NCI-H1694 (cell line): ENCODE data around the gene C4orf17.
A peak's percentile ranks its signal among the peaks of the same experiment; 100 is the strongest.

Source experiments
- DNase-seq: peaks from one replicate; lab custom pipeline; 2025; lab: John Stamatoyannopoulos, UW

The C4orf17 gene

GRCh38 chr4:99536848-99537247 is 26.0 kb downstream of the C4orf17 start:
- no peak for DNase-seq

GRCh38 chr4:99537674-99538073 is 26.9 kb downstream of the C4orf17 start:
- no peak for DNase-seq

GRCh38 chr4:99540277-99540939 is 29.6 kb downstream of the C4orf17 start:
- DNase-seq = no peak

- no peak for DNase-seq
Observed at GRCh38 chr4:99552872-99553271, 42.1 kb downstream of the C4orf17 start.

- peak; percentile 91 for DNase-seq
Observed at GRCh38 chr4:99563310-99564186, 52.7 kb downstream of the C4orf17 start, which contains the start of gene TRMT10A. TRMT10A (minus strand) TSS chr4:99564039; CDS start chr4:99559338, 4,701 bp downstream.

GRCh38 chr4:99564921-99565320 is 54.1 kb downstream of the C4orf17 start:
- no peak for DNase-seq

GRCh38 chr4:99571883-99572282 is 61.1 kb downstream of the C4orf17 start:
- no peak for DNase-seq

GRCh38 chr4:99572527-99573240 is 61.9 kb downstream of the C4orf17 start:
- no peak for DNase-seq

GRCh38 chr4:99573735-99574368 is 63.0 kb downstream of the C4orf17 start:
- no peak for DNase-seq

GRCh38 chr4:99574530-99575324 is 63.9 kb downstream of the C4orf17 start, which contains the start of gene MTTP:
MTTP (plus strand) TSS chr4:99574824; CDS start chr4:99574910, 86 bp downstream.
- DNase-seq = no peak

- DNase-seq = no peak
Observed at GRCh38 chr4:99578714-99579113, 67.9 kb downstream of the C4orf17 start.

GRCh38 chr4:99585516-99585915 is 74.7 kb downstream of the C4orf17 start:
- no peak for DNase-seq

GRCh38 chr4:99586322-99586721 is 75.5 kb downstream of the C4orf17 start:
- no peak for DNase-seq

GRCh38 chr4:99586797-99587196 is 76.0 kb downstream of the C4orf17 start:
- DNase-seq = no peak

GRCh38 chr4:99587309-99587708 is 76.5 kb downstream of the C4orf17 start:
- no peak for DNase-seq

GRCh38 chr4:99587803-99588202 is 77.0 kb downstream of the C4orf17 start:
- DNase-seq = no peak

- no peak for DNase-seq
Observed at GRCh38 chr4:99591757-99592156, 80.9 kb downstream of the C4orf17 start.
